ENCODE results near the gene SLC35B2.

SLC35B2 gene

DNA sequence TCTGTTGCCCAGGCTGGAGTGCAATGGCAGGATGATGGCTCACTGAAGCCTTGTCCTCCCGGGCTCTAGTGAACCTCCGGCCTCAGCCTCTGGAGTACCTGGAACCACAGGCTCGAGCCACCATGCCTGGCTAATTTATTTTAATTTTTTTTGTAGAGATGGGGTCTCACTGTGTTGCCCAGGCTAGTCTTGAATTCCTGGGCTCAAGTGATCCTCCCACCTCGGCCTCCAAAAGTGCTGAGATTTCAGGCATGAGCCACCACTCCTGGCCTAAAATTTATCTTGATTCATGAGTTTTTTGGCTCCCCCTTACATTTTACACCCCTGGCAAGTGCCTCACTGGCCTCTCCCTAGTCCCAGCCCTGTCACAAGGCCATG lies 36.4 kb downstream of the SLC35B2 start:
- no peaks in the 10 kb centered on the region for H3K36me3 ChIP-seq (ENCODE audit: insufficient read depth, low read depth, low read length)
- peaks cover 3% of the 10 kb centered on the region for H3K27me3 ChIP-seq (ENCODE audit: insufficient read depth, low read length)
- no peaks in the 10 kb centered on the region for H3K9me3 ChIP-seq (ENCODE audit: insufficient read depth, low read depth, low read length)
- peaks cover 43% of the 10 kb centered on the region for H3K4me1 ChIP-seq (ENCODE audit: insufficient read depth, low read length)
- no peak overlapping the region for H3K9ac ChIP-seq (ENCODE audit: low read depth, low read length)
- H3K27ac ChIP-seq (ENCODE audit: low read length), result no peak overlapping the region
- H3K4me3 ChIP-seq (ENCODE audit: low read length), result no peak overlapping the region

DNA sequence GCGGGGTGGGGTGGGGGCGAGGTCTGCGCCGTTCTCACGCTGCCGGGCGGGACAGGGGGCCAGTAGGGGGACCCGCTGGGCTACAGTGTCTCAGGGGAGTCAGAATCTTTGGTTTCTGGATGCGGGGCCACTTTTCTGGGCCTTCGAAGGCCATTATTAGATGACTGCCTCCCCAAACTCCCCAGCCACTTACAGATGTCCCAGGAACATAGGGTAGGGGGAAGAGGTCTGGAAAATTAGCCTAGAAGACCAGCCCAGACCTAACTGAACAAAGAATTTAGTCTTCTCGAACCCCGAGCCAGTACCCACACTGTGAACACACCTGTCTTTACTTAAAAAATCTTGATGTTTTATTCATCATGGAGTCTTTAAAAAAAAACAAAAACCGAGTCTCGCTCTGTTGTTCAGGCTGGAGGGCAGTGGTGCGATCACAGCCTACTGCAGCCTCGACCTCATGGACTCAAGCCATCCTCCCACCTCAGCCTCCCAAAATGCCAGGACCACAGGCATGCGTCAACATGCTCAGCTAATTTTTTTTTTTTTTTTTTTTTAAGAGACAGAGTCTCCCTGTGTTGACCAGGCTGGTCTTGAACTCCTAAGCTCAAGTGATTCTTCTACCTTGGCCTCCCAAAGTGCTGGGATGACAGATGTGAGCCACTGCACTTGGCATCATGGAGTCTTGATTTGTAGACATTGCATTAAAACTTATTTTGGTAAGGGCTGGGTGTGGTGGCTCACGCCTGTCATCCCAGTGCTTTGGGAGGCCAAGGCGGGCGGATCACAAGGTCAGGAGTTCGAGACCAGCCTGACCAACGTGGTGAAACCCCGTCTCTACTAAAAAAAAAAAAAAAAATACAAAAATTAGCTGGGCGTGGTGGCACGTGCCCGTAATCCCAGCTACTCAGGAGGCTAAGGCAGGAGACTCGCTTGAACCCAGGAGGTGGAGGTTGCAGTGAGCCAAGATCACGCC lies 37.2 kb downstream of the SLC35B2 start:
- Histone ChIP-seq H3K9ac (ENCODE audit: low read depth, low read length) (peak overlapping the region; percentile 62; the same call in 1 of the 2 replicates), H3K4me3 (ENCODE audit: low read length) (peak overlapping the region; percentile 55), H3K36me3 (ENCODE audit: insufficient read depth, low read depth, low read length) (no peaks in the 10 kb centered on the region), H3K9me3 (ENCODE audit: insufficient read depth, low read depth, low read length) (no peaks in the 10 kb centered on the region), H3K27ac (ENCODE audit: low read length) (no peak overlapping the region), H3K4me1 (ENCODE audit: insufficient read depth, low read length) (peaks cover 37% of the 10 kb centered on the region), H3K27me3 (ENCODE audit: insufficient read depth, low read length) (peaks cover 3% of the 10 kb centered on the region)

GRCh38 chr6:44219053-44219814 lies 38.1 kb downstream of the SLC35B2 start:
- Histone ChIP-seq H3K27ac (ENCODE audit: low read length) (peak overlapping the region; percentile 87), H3K4me3 (ENCODE audit: low read length) (peak overlapping the region; percentile 70)

GRCh38 chr6:44217332-44218143 lies 39.8 kb downstream of the SLC35B2 start:
- Histone ChIP-seq H3K9me3 (ENCODE audit: insufficient read depth, low read depth, low read length) (no peaks in the 10 kb centered on the region), H3K4me1 (ENCODE audit: insufficient read depth, low read length) (peaks cover 27% of the 10 kb centered on the region), H3K27me3 (ENCODE audit: insufficient read depth, low read length) (peaks cover 3% of the 10 kb centered on the region), H3K9ac (ENCODE audit: low read depth, low read length) (peak overlapping the region; percentile 85; the same call in 1 of the 2 replicates), H3K4me3 (ENCODE audit: low read length) (peak overlapping the region; percentile 70; the same call in 1 of the 2 replicates), H3K36me3 (ENCODE audit: insufficient read depth, low read depth, low read length) (no peaks in the 10 kb centered on the region), H3K27ac (ENCODE audit: low read length) (no peak overlapping the region)

More at GRCh38 chr6:44219053-44219814, 38.1 kb downstream of the SLC35B2 start:
- peak overlapping the region; percentile 85 for H3K9ac ChIP-seq (ENCODE audit: low read depth, low read length)
- H3K4me1 ChIP-seq (ENCODE audit: insufficient read depth, low read length), result peaks cover 30% of the 10 kb centered on the region
- no peaks in the 10 kb centered on the region for H3K36me3 ChIP-seq (ENCODE audit: insufficient read depth, low read depth, low read length)
- H3K27me3 ChIP-seq (ENCODE audit: insufficient read depth, low read length), result peaks cover 3% of the 10 kb centered on the region
- no peaks in the 10 kb centered on the region for H3K9me3 ChIP-seq (ENCODE audit: insufficient read depth, low read depth, low read length)

- H3K36me3 ChIP-seq (ENCODE audit: insufficient read depth, low read depth, low read length), result no peaks in the 10 kb centered on the region
- peak within 1 kb of the TSS; percentile 70; the same call in 1 of the 2 replicates for H3K4me3 ChIP-seq (ENCODE audit: low read length)
- no peak within 1 kb of the TSS for H3K27ac ChIP-seq (ENCODE audit: low read length)
- H3K27me3 ChIP-seq (ENCODE audit: insufficient read depth, low read length), result peaks cover 3% of the 10 kb centered on the region
- no peaks in the 10 kb centered on the region for H3K9me3 ChIP-seq (ENCODE audit: insufficient read depth, low read depth, low read length)
- H3K9ac ChIP-seq (ENCODE audit: low read depth, low read length), result peak within 1 kb of the TSS; percentile 61; the same call in 1 of the 2 replicates
- peaks cover 25% of the 10 kb centered on the region for H3K4me1 ChIP-seq (ENCODE audit: insufficient read depth, low read length)
These were observed 40.5 kb downstream of the SLC35B2 start, which contains the start of gene MYMX for GRCh38 chr6:44216677-44217331. Gene MYMX (plus strand): TSS chr6:44216926. CDS start chr6:44217472, 546 bp downstream.

DNA sequence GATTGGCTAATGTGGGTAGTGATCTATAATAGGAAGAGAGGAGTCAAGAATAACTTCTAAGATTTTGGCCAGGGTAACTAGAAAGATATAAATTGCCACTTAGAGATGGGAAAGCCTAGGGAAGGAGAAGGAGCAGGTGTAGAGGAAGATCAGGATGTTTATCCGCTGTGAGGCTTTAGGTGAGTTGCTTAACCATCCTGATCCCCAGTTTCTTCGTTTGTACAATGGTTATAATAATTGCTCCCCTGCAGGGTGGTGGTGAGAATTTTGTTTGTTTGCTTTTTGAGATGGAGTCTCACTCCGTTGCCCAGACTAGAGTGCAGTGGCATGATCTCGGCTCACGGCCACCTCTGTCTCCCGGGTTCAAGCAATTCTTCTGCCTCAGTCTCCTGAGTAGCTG lies 43.0 kb downstream of the SLC35B2 start:
- Histone ChIP-seq H3K4me1 (ENCODE audit: insufficient read depth, low read length) (peaks cover 19% of the 10 kb centered on the region), H3K9ac (ENCODE audit: low read depth, low read length) (no peak overlapping the region), H3K36me3 (ENCODE audit: insufficient read depth, low read depth, low read length) (no peaks in the 10 kb centered on the region), H3K9me3 (ENCODE audit: insufficient read depth, low read depth, low read length) (no peaks in the 10 kb centered on the region), H3K27ac (ENCODE audit: low read length) (no peak overlapping the region), H3K27me3 (ENCODE audit: insufficient read depth, low read length) (peaks cover 3% of the 10 kb centered on the region), H3K4me3 (ENCODE audit: low read length) (no peak overlapping the region)

GRCh38 chr6:44211284-44211683 lies 46.0 kb downstream of the SLC35B2 start:
- Histone ChIP-seq H3K9me3 (ENCODE audit: insufficient read depth, low read depth, low read length) (no peaks in the 10 kb centered on the region), H3K27ac (ENCODE audit: low read length) (no peak overlapping the region), H3K9ac (ENCODE audit: low read depth, low read length) (no peak overlapping the region), H3K27me3 (ENCODE audit: insufficient read depth, low read length) (no peaks in the 10 kb centered on the region), H3K4me1 (ENCODE audit: insufficient read depth, low read length) (peaks cover 4% of the 10 kb centered on the region; the same call in 1 of the 2 replicates), H3K4me3 (ENCODE audit: low read length) (no peak overlapping the region), H3K36me3 (ENCODE audit: insufficient read depth, low read depth, low read length) (no peaks in the 10 kb centered on the region)

DNA sequence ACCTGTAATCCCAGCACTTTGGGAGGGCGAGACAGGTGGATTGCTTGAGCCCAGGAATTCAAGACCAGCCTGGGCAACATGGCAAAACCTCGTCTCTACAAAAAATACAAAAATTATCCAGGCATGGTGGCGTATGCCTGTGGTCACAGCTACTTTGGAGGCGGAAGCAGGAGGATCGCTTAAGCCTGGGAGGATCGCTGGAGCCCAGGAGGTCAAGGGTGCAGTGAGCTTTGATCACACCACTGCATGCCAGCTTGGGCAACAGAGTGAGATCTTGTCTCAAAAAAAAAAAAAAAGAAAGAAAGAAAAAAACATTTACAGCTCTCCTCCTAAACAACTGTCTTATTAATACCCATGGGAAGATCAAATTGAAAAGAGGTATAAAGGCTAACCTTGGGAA lies 49.4 kb downstream of the SLC35B2 start:
- Histone ChIP-seq H3K4me1 (ENCODE audit: insufficient read depth, low read length) (peaks cover 16% of the 10 kb centered on the region), H3K27me3 (ENCODE audit: insufficient read depth, low read length) (no peaks in the 10 kb centered on the region), H3K9me3 (ENCODE audit: insufficient read depth, low read depth, low read length) (no peaks in the 10 kb centered on the region), H3K4me3 (ENCODE audit: low read length) (no peak overlapping the region), H3K27ac (ENCODE audit: low read length) (no peak overlapping the region), H3K36me3 (ENCODE audit: insufficient read depth, low read depth, low read length) (no peaks in the 10 kb centered on the region), H3K9ac (ENCODE audit: low read depth, low read length) (no peak overlapping the region)
